GM12875 (cell line): ENCODE data around the gene SLC44A2.

ENCODE experiments used
- H3K4me3 ChIP-seq: one replicate; pipeline ENCODE4 v1.5.1; 2011; ENCODE audit warnings: low read depth, low read length, control low read depth
- CTCF ChIP-seq: IDR thresholded peaks from 2 replicates; pipeline ENCODE4 v1.5.1; 2011; ENCODE audit warnings: low read depth, mild to moderate bottlenecking, control low read depth, inconsistent platforms, low read length, moderate library complexity, borderline replicate concordance; ENCODE audit not compliant: insufficient read depth

Gene SLC44A2

GRCh38 chr19:10682397-10683063 lies 57.2 kb downstream of the SLC44A2 start:
- no peak overlapping the region for H3K4me3 ChIP-seq
- TF ChIP-seq CTCF = no peak

- no peak for TF ChIP-seq CTCF
- H3K4me3 ChIP-seq = no peak overlapping the region
Measured at GRCh38 chr19:10683064-10683426, 57.7 kb downstream of the SLC44A2 start.

GRCh38 chr19:10683582-10683981 lies 58.2 kb downstream of the SLC44A2 start:
- no peak for TF ChIP-seq CTCF
- no peak overlapping the region for H3K4me3 ChIP-seq

GRCh38 chr19:10685210-10685609 lies 59.9 kb downstream of the SLC44A2 start:
- no peak overlapping the region for H3K4me3 ChIP-seq
- TF ChIP-seq CTCF = no peak

- no peak overlapping the region for H3K4me3 ChIP-seq
- TF ChIP-seq CTCF = no peak
Measured at GRCh38 chr19:10686193-10686592, 60.8 kb downstream of the SLC44A2 start.

GRCh38 chr19:10686661-10687517 lies 61.5 kb downstream of the SLC44A2 start:
- TF ChIP-seq CTCF = no peak
- no peak overlapping the region for H3K4me3 ChIP-seq
